HG03442 (cell line): ENCODE measurements around the gene NCL.
"Not testable (repeated sequence)": the region's sequence is repeated elsewhere in the genome, so short reads cannot be mapped to it uniquely, and the experiment has no call there.

Experiments used
- ATAC-seq: cut with Tn5 transposase; IDR thresholded peaks from one replicate; pipeline ENCODE4 v1.9.1; 2021; ENCODE audit warnings: mild to moderate bottlenecking, moderate library complexity; ENCODE audit not compliant: unreplicated experiment

NCL gene

GRCh38 chr2:231431606-231432005, 32.7 kb downstream of the NCL start:
- ATAC-seq: no peak

- ATAC-seq: not testable (repeated sequence)
Observed at GRCh38 chr2:231430437-231430836, 33.8 kb downstream of the NCL start.

DNA sequence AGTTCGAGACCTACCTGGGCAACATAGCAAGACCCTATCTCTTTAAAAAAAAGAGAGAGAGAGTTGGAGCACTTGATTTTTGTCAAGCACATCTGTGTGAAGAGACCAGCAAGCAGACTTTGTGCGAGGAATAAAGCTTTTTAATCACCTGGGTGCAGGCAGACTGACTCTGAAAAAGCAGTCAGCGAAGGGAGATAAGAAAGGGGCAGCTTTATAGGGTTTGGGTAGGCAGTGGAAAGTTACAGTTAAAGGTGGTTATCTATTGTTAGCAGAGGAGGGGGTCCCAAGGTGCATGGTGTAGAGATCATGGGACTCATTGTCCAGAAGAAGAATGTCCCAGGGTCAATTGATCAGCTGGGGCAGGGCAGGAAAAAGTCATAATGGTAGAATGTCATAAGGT, 34.4 kb downstream of the NCL start:
- ATAC-seq: no peak

DNA sequence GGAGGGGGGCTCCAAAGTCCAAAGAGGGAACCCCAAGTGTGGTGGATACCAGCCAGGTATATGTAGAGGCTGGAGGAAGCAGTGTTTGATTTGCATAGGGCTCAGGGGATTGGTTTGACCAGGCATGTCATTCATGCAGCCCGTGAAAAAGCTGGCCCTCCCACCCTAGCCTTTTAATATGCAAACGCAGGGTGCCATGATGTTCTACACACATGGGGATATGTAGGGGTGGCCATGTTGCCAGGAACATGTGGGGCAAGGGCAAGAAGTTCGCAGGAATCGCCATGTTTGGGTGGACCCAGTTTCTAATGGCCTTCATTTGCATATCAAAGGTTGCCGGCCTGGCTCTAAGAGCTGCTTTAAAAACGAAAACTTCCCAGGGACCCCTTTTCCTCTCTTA, 35.1 kb downstream of the NCL start:
- ATAC-seq: no peak

GRCh38 chr2:231427116-231427515, 37.2 kb downstream of the NCL start:
- ATAC-seq: no peak

DNA sequence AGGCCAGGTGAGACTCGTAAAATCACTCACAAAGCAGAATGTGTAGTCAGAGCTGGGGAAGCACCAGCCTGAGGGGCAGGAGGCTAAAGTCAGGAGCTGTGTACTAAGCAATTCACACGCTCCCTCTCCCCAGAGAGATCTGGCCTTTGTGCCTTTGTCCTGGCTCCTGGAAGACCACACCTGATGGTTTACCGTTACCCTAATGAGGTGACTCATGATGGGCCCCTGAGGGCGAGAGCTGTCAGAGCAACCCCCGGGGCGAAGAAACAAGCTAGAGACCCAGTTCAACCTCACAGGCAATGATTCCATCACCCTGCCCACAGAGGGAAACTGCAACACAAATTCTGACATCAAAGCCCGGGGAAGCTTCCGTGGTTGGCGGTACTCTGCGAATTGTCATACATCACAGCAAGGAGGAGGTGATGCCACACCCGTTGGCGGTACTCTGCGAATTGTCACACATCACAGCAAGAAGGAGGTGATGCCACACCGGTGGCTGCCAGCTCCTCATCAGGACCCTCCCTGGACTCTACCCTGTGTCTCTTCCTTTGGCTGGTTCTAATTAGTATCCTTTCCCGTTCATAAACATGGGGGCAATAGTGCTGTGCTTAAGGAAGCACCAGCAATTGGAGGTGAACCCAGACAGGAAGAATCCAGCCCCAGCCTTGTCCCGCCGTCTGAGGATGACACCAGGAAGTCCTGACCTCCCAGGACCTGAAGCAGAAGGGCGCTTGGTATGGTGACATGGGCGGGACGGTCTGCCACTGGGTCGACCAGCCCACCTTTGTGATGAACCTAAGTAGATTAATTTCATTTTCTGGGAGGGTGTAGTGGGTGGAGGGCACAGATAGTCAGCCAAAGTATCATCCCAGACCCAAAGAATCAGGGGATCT, 38.2 kb downstream of the NCL start:
- no peak for ATAC-seq

GRCh38 chr2:231425291-231425810, 38.9 kb downstream of the NCL start:
- no peak for ATAC-seq

DNA sequence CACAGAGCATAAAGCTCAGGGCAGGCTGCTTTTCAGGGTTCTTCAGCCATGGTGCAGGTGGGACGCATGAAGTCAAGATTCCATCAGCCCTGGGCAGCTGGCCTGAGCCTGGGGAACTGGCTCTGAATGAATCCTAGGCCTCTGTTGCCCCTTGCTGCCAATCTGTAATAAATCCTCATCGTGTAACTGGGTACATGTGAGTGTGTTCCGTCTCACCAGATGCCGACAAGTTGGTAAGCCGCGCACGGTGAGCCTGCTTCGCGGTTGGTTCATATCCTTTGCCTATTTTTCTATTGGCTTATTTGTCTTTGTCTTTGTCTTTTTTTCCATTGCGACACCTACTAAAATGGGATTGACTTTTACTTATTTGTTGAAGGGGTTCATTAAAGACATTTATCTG, 41.1 kb downstream of the NCL start:
- no peak for ATAC-seq

- no peak for ATAC-seq
Observed at GRCh38 chr2:231422056-231422455, 42.2 kb downstream of the NCL start.

DNA sequence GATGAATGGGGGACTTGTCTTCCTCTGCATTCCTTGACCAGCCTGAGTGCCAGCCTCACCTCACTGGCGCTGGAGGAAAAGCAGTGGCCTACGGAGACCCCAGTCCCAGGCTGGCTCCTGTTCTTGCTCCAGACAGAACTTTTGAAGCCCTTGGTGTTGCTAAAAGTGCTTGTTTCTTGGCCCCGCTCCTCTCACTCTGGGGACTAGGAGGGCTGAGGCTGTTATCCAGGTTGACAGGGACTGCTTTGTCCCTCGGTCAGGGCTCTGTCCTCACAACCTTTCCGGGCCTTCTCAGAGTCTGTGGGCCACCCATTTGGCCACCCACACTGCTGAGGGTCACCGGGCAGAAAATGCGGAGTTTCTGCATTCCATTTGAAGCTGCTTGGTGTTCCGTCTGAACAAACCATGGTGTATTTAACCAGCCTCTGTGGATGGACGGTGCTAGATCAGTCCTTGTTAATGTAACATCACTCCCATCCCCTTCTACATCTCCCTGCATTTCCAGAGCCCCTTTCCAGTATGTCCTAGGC, 43.2 kb downstream of the NCL start:
- no peak for ATAC-seq

- ATAC-seq: no peak
Observed at GRCh38 chr2:231418820-231419640, 45.3 kb downstream of the NCL start.

DNA sequence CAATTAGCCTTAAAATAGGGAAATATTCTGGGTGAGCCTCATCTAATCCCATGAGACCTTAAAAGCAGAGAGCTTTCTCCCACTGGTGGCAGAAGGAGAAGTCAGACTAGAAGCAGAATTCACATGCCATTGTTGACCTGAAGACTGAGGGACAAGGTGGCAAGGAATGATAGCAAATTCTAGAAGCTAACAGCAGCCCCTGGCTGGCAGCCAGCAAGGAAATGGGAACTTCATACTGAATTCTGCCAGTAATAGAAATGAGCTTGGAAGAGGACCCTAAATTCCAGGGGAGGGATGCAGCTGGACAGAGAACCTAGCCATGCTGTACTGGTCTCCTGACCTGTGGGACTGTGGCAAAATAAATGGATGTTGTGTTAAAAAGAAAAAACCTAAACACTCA, 49.3 kb downstream of the NCL start:
- ATAC-seq: no peak

- ATAC-seq: no peak
Observed at GRCh38 chr2:231413921-231414476, 50.3 kb downstream of the NCL start.

- ATAC-seq: no peak
Observed at GRCh38 chr2:231413456-231413855, 50.8 kb downstream of the NCL start.

GRCh38 chr2:231412618-231412963, 51.7 kb downstream of the NCL start:
- ATAC-seq: peak; percentile 10

- peak; percentile 95 for ATAC-seq
Observed at GRCh38 chr2:231411831-231412617, 52.3 kb downstream of the NCL start.

GRCh38 chr2:231411237-231411636, 53.0 kb downstream of the NCL start:
- no peak for ATAC-seq

GRCh38 chr2:231410293-231411004, 53.8 kb downstream of the NCL start:
- ATAC-seq: no peak

DNA sequence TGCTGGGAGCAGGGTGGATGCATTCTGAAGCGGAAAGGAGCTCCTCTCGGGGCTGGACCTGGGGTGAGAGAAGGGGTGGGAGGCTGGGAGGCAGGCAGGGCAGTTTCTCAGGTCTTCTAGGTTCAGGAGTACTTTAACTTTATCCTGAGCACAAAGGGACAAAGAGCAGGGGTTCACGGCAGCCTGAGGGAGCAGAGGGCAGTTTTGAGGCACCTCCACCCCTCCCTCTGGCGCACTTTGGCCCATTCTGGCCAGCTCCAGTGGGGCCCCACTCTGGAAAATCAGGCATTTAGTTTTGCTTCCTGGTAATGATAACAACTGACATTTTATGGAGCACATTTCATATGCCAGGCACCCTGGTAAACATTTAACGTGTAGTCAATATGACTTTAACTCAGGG, 54.5 kb downstream of the NCL start:
- ATAC-seq: no peak

DNA sequence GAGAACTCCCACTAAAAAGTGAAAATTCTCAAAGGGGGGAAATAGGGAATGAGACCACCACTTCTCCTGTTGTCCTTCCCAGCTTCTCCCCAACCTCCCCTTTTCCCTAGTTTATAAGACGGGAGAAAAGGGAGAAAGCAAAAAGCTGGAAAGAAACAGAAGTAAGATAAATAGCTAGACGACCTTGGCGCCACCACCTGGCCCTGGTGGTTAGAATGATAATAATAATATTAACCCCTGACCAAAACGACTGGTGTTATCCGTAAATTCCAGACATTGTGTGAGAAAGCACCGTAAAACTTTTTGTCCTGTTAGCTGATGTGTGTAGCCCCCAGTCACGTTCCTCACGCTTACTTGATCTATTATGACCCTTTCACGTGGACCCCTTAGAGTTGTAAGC, 56.0 kb downstream of the NCL start:
- ATAC-seq: not testable (repeated sequence)
